HEK293 (cell line): ENCODE measurements around the gene IL20RA.

ENCODE experiments used
- CTCF ChIA-PET: fragments of 350-600 bp; formaldehyde crosslinking; extraction: SDS; loops from one replicate; lab custom pipeline; 2021; ENCODE audit warnings: antibody characterized with exemption; lab: Yijun Ruan, JAX
- POLR2A ChIA-PET: fragments of 300-600 bp; formaldehyde crosslinking; extraction: SDS; loops from one replicate; lab custom pipeline; 2020; ENCODE audit warnings: antibody characterized with exemption, inconsistent platforms; lab: Yijun Ruan, JAX
- H3K27ac ChIP-seq: fragments of 200-500 bp; sonication (Bioruptor generic); 2 replicates; pipeline ENCODE4 v1.5.1; 2014; ENCODE audit warnings: low read depth, low read length, control low read depth, inconsistent platforms; ENCODE audit errors: extremely low read depth
- H3K36me3 ChIP-seq, 2 experiments: fragments of 200-500 bp in 1 of 2; sonication (Bioruptor generic) in 1 of 2; 1 replicate in 1 of 2; 2 replicates in 1 of 2; pipeline ENCODE4 v1.5.1; 2014 to 2017; ENCODE audit warnings: inconsistent platforms in 2 of 2, low read length in 2 of 2; ENCODE audit not compliant: control insufficient read depth in 2 of 2, insufficient read depth in 1 of 2
- H3K4me1 ChIP-seq: fragments of 200-500 bp; sonication (Bioruptor generic); 2 replicates; pipeline ENCODE4 v1.5.1; 2014; ENCODE audit warnings: mild to moderate bottlenecking, low read length, inconsistent platforms; ENCODE audit not compliant: control insufficient read depth, insufficient read depth
- H3K4me3 ChIP-seq: 2 replicates; pipeline ENCODE4 v1.5.1; 2011; ENCODE audit warnings: low read depth, mild to moderate bottlenecking, control low read depth, low read length, moderate library complexity
- H3K9me3 ChIP-seq: fragments of 200-500 bp; sonication (Bioruptor generic); 2 replicates; pipeline ENCODE4 v1.5.1; 2014; ENCODE audit warnings: low read depth, low read length, inconsistent platforms; ENCODE audit not compliant: control insufficient read depth, insufficient read depth
- AEBP2 ChIP-seq: fragments of 450-650 bp; formaldehyde crosslinking; IDR thresholded peaks from 2 replicates; pipeline ENCODE4 v1.5.1; 2016; ENCODE audit warnings: missing biosample characterization, missing genetic modification characterization, borderline replicate concordance
- GLIS1 ChIP-seq: fragments of 450-650 bp; formaldehyde crosslinking; IDR thresholded peaks from 2 replicates; pipeline ENCODE4 v1.5.1; 2016; ENCODE audit warnings: missing biosample characterization, missing genetic modification characterization
- HOXC10 ChIP-seq: sonication (generic); formaldehyde crosslinking; IDR thresholded peaks from 2 replicates; pipeline ENCODE4 v1.8.1; 2023; ENCODE audit warnings: mild to moderate bottlenecking, missing genetic modification reagents
- IKZF3 ChIP-seq: fragments of 450-650 bp; IDR thresholded peaks from 2 replicates; pipeline ENCODE4 v1.5.0; 2018; ENCODE audit warnings: missing biosample characterization, mild to moderate bottlenecking, missing genetic modification characterization, moderate library complexity
- PRDM10 ChIP-seq: fragments of 450-650 bp; formaldehyde crosslinking; IDR thresholded peaks from 2 replicates; pipeline ENCODE4 v1.5.1; 2016; ENCODE audit warnings: missing biosample characterization, missing genetic modification characterization
- SCRT1 ChIP-seq: fragments of 450-650 bp; formaldehyde crosslinking; IDR thresholded peaks from 2 replicates; pipeline ENCODE4 v1.5.1; 2016; ENCODE audit warnings: missing biosample characterization, missing genetic modification characterization, borderline replicate concordance
- WT1 ChIP-seq: fragments of 450-650 bp; formaldehyde crosslinking; IDR thresholded peaks from 2 replicates; pipeline ENCODE4 v1.5.1; 2016; ENCODE audit warnings: missing biosample characterization, missing genetic modification characterization
- ZBTB44 ChIP-seq: fragments of 450-650 bp; IDR thresholded peaks from 2 replicates; pipeline ENCODE4 v1.5.1; 2018; ENCODE audit warnings: missing biosample characterization, mild to moderate bottlenecking, missing genetic modification characterization
- ZIC2 ChIP-seq: fragments of 450-650 bp; formaldehyde crosslinking; IDR thresholded peaks from 2 replicates; pipeline ENCODE4 v1.5.1; 2016; ENCODE audit warnings: missing biosample characterization, missing genetic modification characterization
- ZNF10 ChIP-seq: fragments of 450-650 bp; formaldehyde crosslinking; IDR thresholded peaks from 2 replicates; pipeline ENCODE4 v1.5.1; 2017; ENCODE audit warnings: missing biosample characterization, missing genetic modification characterization
- ZNF157 ChIP-seq: fragments of 450-650 bp; formaldehyde crosslinking; IDR thresholded peaks from 2 replicates; pipeline ENCODE4 v1.5.1; 2016; ENCODE audit warnings: missing biosample characterization, missing genetic modification characterization
- ZNF174 ChIP-seq: fragments of 450-650 bp; formaldehyde crosslinking; IDR thresholded peaks from 2 replicates; pipeline ENCODE4 v1.5.0; 2017; ENCODE audit warnings: missing biosample characterization, mild to moderate bottlenecking, missing genetic modification characterization
- ZNF184 ChIP-seq: fragments of 450-650 bp; IDR thresholded peaks from 2 replicates; pipeline ENCODE4 v1.5.1; 2018; ENCODE audit warnings: missing biosample characterization, mild to moderate bottlenecking, missing genetic modification characterization
- ZNF19 ChIP-seq: fragments of 450-650 bp; formaldehyde crosslinking; IDR thresholded peaks from 2 replicates; pipeline ENCODE4; 2016; ENCODE audit warnings: missing biosample characterization, missing genetic modification characterization, low read depth
- ZNF221 ChIP-seq: fragments of 450-650 bp; formaldehyde crosslinking; IDR thresholded peaks from 2 replicates; pipeline ENCODE4 v1.5.1; 2017; ENCODE audit warnings: missing biosample characterization, missing genetic modification characterization, borderline replicate concordance
- ZNF311 ChIP-seq: fragments of 450-650 bp; formaldehyde crosslinking; IDR thresholded peaks from 2 replicates; pipeline ENCODE4 v1.5.1; 2017; ENCODE audit warnings: missing biosample characterization, missing genetic modification characterization, borderline replicate concordance
- ZNF426 ChIP-seq: fragments of 450-650 bp; formaldehyde crosslinking; IDR thresholded peaks from 2 replicates; pipeline ENCODE4 v1.5.1; 2017; ENCODE audit warnings: missing biosample characterization, missing genetic modification characterization, mild to moderate bottlenecking, inconsistent platforms, moderate library complexity
- ZNF449 ChIP-seq: fragments of 450-650 bp; formaldehyde crosslinking; IDR thresholded peaks from 2 replicates; pipeline ENCODE4 v1.5.1; 2017; ENCODE audit warnings: missing biosample characterization, mild to moderate bottlenecking, missing genetic modification characterization, moderate library complexity
- ZNF624 ChIP-seq: fragments of 450-650 bp; formaldehyde crosslinking; IDR thresholded peaks from 2 replicates; pipeline ENCODE4 v1.5.1; 2017; ENCODE audit warnings: missing biosample characterization, missing genetic modification characterization
- ZNF629 ChIP-seq: fragments of 450-650 bp; formaldehyde crosslinking; IDR thresholded peaks from 2 replicates; pipeline ENCODE4 v1.5.1; 2017; ENCODE audit warnings: missing biosample characterization, missing genetic modification characterization
- ZNF654 ChIP-seq: fragments of 450-650 bp; formaldehyde crosslinking; IDR thresholded peaks from 2 replicates; pipeline ENCODE4 v1.5.1; 2016; ENCODE audit warnings: low read depth, missing biosample characterization, missing genetic modification characterization
- ZSCAN16 ChIP-seq: fragments of 450-650 bp; formaldehyde crosslinking; IDR thresholded peaks from 2 replicates; pipeline ENCODE4 v1.5.1; 2016; ENCODE audit warnings: missing biosample characterization, missing genetic modification characterization
- TF ChIP-seq, protein P1 (sequence below): fragments of 450-650 bp; formaldehyde crosslinking; IDR thresholded peaks from 2 replicates; pipeline ENCODE4 v1.5.1; 2016; ENCODE audit warnings: missing biosample characterization, missing genetic modification characterization
- TF ChIP-seq, protein P2 (sequence below): fragments of 450-650 bp; formaldehyde crosslinking; optimal IDR thresholded peaks from 2 replicates; pipeline ENCODE3; 2016; ENCODE audit warnings: missing biosample characterization, mild to moderate bottlenecking, missing genetic modification characterization

The IL20RA gene

GRCh38 chr6:137017081-137017480, 27.7 kb downstream of the IL20RA start:
- no peak for TF ChIP-seq ZNF311 (tag by site-specific recombination)
- TF ChIP-seq ZNF174 (tag by site-specific recombination) = no peak
- TF ChIP-seq ZNF624 (tag by site-specific recombination) = no peak
- TF ChIP-seq WT1 (tag by site-specific recombination) = no peak
- TF ChIP-seq ZNF19 = no peak
- no peak for TF ChIP-seq ZNF157 (tag by site-specific recombination)
- TF ChIP-seq GLIS1 (tag by site-specific recombination) = no peak
- no peak for TF ChIP-seq ZNF184 (tag by site-specific recombination)
- ChIA-PET POLR2A (no interaction called here), CTCF (interaction anchor here (0.5 to 3.4 kb wide), 6 partner anchors 9 to 82 kb away, joined by 3 to 10 read pairs (median 4); no protein-coding TSS in a partner anchor)
- Histone ChIP-seq H3K9me3 (no peaks in the 10 kb centered on the region), H3K4me1 (no peaks in the 10 kb centered on the region), H3K36me3 (no peaks in the 10 kb centered on the region), H3K4me3 (no peak overlapping the region), H3K27ac (no peak overlapping the region)

DNA sequence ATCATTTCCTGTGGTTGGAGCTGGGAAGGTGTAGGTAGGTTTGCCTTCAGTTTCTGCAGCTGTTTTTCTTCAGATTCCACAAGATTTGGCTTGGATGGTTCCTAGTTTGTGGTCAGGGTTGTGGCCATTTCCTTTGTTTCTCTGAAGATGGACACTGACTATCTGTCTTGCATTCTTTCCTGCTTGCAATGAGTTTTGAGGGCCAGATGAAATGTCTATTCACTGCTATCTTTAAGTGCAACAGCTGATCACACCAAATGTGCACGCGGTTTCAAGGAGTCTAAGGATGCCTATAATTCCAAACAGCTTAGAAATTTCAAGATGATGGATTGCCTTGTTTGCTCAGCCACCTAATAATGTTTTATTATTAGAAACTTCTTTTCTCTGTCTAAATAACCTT, 28.4 kb downstream of the IL20RA start:
- Histone ChIP-seq H3K27ac (no peak overlapping the region), H3K36me3 (no peaks in the 10 kb centered on the region)
- TF ChIP-seq ZNF221 (tag by site-specific recombination) (no peak), SCRT1 (tag by site-specific recombination) (no peak), ZSCAN16 (tag by site-specific recombination) (no peak), AEBP2 (tag by site-specific recombination) (no peak), ZNF10 (tag by site-specific recombination) (no peak), ZNF449 (no peak), ZNF426 (tag by site-specific recombination) (no peak), HOXC10 (CRISPR knock-in tag) (no peak), ZNF654 (tag by site-specific recombination) (no peak), ZNF629 (tag by site-specific recombination) (no peak), PRDM10 (tag by site-specific recombination) (no peak), ZIC2 (tag by site-specific recombination) (no peak), ZBTB44 (tag by site-specific recombination) (no peak), IKZF3 (no peak)
- TF ChIP-seq, protein P1, sequence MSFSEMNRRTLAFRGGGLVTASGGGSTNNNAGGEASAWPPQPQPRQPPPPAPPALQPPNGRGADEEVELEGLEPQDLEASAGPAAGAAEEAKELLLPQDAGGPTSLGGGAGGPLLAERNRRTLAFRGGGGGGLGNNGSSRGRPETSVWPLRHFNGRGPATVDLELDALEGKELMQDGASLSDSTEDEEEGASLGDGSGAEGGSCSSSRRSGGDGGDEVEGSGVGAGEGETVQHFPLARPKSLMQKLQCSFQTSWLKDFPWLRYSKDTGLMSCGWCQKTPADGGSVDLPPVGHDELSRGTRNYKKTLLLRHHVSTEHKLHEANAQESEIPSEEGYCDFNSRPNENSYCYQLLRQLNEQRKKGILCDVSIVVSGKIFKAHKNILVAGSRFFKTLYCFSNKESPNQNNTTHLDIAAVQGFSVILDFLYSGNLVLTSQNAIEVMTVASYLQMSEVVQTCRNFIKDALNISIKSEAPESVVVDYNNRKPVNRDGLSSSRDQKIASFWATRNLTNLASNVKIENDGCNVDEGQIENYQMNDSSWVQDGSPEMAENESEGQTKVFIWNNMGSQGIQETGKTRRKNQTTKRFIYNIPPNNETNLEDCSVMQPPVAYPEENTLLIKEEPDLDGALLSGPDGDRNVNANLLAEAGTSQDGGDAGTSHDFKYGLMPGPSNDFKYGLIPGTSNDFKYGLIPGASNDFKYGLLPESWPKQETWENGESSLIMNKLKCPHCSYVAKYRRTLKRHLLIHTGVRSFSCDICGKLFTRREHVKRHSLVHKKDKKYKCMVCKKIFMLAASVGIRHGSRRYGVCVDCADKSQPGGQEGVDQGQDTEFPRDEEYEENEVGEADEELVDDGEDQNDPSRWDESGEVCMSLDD (tag by site-specific recombination) = no peak
- TF ChIP-seq, protein P2, sequence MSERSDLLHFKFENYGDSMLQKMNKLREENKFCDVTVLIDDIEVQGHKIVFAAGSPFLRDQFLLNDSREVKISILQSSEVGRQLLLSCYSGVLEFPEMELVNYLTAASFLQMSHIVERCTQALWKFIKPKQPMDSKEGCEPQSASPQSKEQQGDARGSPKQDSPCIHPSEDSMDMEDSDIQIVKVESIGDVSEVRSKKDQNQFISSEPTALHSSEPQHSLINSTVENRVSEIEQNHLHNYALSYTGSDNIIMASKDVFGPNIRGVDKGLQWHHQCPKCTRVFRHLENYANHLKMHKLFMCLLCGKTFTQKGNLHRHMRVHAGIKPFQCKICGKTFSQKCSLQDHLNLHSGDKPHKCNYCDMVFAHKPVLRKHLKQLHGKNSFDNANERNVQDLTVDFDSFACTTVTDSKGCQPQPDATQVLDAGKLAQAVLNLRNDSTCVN (tag by site-specific recombination) = no peak

More for the DNA sequence above, 28.4 kb downstream of the IL20RA start:
- H3K4me1 ChIP-seq = no peaks in the 10 kb centered on the region
- POLR2A ChIA-PET = no interaction called here
- no peak overlapping the region for H3K4me3 ChIP-seq
- no peaks in the 10 kb centered on the region for H3K9me3 ChIP-seq
- CTCF ChIA-PET = interaction anchor here (0.5 to 3.4 kb wide), 7 partner anchors 9 to 82 kb away, joined by 3 to 10 read pairs (median 3); no protein-coding TSS in a partner anchor
